IMR-90 (cell line): ENCODE data around the gene RNF4.

Experiments
- FOS ChIP-seq: fragments of 150-350 bp; IDR thresholded peaks from 2 replicates; pipeline ENCODE4 v1.6.1; 2016; ENCODE audit warnings: low read depth, low read length
- MAFK ChIP-seq: IDR thresholded peaks from 2 replicates; pipeline ENCODE4 v1.6.1; 2012; ENCODE audit warnings: low read depth, low read length, improper control_type of control experiment
- NFE2L2 ChIP-seq: fragments of 150-350 bp; IDR thresholded peaks from 2 replicates; pipeline ENCODE4 v1.6.1; 2016; ENCODE audit warnings: low read depth, mild to moderate bottlenecking, low read length
- POLR2A ChIP-seq: IDR thresholded peaks from 2 replicates; pipeline ENCODE4 v1.6.1; 2012; ENCODE audit warnings: mild to moderate bottlenecking, low read depth, low read length
- RFX5 ChIP-seq: IDR thresholded peaks from 2 replicates; pipeline ENCODE4 v1.8.0; 2012; ENCODE audit warnings: low read depth, mild to moderate bottlenecking, low read length, moderate library complexity
- TF ChIP-seq, protein P1 (sequence below): conservative IDR thresholded peaks from 2 replicates; pipeline ENCODE4 v1.5.1; 2012; ENCODE audit warnings: mild to moderate bottlenecking, low read depth, low read length, improper control_type of control experiment

- TF ChIP-seq POLR2A (no peak), MAFK (no peak), FOS (no peak), RFX5 (no peak), NFE2L2 (no peak)
- TF ChIP-seq, protein P1, sequence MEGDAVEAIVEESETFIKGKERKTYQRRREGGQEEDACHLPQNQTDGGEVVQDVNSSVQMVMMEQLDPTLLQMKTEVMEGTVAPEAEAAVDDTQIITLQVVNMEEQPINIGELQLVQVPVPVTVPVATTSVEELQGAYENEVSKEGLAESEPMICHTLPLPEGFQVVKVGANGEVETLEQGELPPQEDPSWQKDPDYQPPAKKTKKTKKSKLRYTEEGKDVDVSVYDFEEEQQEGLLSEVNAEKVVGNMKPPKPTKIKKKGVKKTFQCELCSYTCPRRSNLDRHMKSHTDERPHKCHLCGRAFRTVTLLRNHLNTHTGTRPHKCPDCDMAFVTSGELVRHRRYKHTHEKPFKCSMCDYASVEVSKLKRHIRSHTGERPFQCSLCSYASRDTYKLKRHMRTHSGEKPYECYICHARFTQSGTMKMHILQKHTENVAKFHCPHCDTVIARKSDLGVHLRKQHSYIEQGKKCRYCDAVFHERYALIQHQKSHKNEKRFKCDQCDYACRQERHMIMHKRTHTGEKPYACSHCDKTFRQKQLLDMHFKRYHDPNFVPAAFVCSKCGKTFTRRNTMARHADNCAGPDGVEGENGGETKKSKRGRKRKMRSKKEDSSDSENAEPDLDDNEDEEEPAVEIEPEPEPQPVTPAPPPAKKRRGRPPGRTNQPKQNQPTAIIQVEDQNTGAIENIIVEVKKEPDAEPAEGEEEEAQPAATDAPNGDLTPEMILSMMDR = no peak
Measured at GRCh38 chr4:2451036-2451520, 17.8 kb upstream of the RNF4 start.
